ENCODE results near the gene SH3RF3.

DNA sequence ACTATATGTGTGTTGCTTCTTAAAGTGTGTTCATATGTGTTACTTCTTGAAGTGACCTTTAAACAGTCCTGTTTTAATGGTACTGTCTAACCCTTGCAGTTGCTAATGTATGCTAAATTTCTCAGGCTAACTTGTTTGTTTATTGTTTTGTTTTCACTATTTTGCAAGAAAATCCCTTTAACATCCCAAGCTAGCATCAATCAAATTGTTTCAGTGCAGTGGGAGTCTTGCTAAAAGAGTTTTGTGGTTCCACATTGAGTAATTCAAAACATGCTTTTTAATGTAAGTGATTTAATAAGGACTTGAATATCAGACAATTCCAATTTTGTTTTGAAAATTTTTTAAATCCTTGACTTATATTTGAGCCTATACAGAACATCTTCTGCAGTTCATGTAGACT, 3.6 kb downstream of the SH3RF3 start:
- TF ChIP-seq CTCF (IDR thresholded peaks at IDR 0.05): no peak
- TF ChIP-seq POLR2A (IDR thresholded peaks at IDR 0.05): no peak
- no peak for TF ChIP-seq POLR2AphosphoS5 (IDR thresholded peaks at IDR 0.05; ENCODE audit: insufficient read depth in 1 of 2, low read depth in 1 of 2)

All from vagina (tissue), 2 donors.